Heart left ventricle (tissue), 13 donors: ENCODE data around the gene NSMCE1.

Source experiments
- POLR2A ChIP-seq, 2 donors: fragments of 450-650 bp; IDR thresholded peaks; one replicate each; pipeline ENCODE4 v1.6.1; 2017; ENCODE audit warnings: antibody characterized with exemption in 2 of 2, mild to moderate bottlenecking in 2 of 2, moderate library complexity in 2 of 2
- TF ChIP-seq, protein P1 (sequence below), 12 donors: fragments of 200-600 bp; sonication (generic) in 4 of 12; IDR thresholded peaks; one replicate each; pipeline versions ENCODE4 v1.5.0 to v1.8.0; 2018 to 2022; ENCODE audit warnings: antibody characterized with exemption in 12 of 12, mild to moderate bottlenecking in 5 of 12
- donor health status: ischemic (EF 13 %, LVEDD 7.1; RV severe dilation, severe dysfunction).
- donor health status: DM: no; HTN: yes; CAD: no.
- donor health status: DM: no; HTN: no; CAD: no.
- donor health status: ischemic (EF 25% LVEDD 6.9; RV normal size, moderate dysfunction).
- donor health status: ischemic (EF 25% LVEDD 5.7; RV mildly dilated, moderate dysfunction).
- donor health status: ischemic (EF 35%, LVEDD 5.7; RV mildly dilated, moderate dysfunction).
- donor health status: nonischemic (EF 11% LVEDD 7.7; RV severe dilation, severe dysfunction).
- donor health status: DM: yes; HTN: yes; CAD: no.
- donor health status: PGD.
- donor health status: ischemic (EF 29% LVEDD 5.4; RV normal size, mild dysfunction).
- donor health status: nonischemic (EF 23%, LVEDD 6.1; RV moderate dilation, normal function).

GRCh38 chr16:27312580-27313421 is 44.2 kb upstream of the NSMCE1 start:
- TF ChIP-seq, protein P1, sequence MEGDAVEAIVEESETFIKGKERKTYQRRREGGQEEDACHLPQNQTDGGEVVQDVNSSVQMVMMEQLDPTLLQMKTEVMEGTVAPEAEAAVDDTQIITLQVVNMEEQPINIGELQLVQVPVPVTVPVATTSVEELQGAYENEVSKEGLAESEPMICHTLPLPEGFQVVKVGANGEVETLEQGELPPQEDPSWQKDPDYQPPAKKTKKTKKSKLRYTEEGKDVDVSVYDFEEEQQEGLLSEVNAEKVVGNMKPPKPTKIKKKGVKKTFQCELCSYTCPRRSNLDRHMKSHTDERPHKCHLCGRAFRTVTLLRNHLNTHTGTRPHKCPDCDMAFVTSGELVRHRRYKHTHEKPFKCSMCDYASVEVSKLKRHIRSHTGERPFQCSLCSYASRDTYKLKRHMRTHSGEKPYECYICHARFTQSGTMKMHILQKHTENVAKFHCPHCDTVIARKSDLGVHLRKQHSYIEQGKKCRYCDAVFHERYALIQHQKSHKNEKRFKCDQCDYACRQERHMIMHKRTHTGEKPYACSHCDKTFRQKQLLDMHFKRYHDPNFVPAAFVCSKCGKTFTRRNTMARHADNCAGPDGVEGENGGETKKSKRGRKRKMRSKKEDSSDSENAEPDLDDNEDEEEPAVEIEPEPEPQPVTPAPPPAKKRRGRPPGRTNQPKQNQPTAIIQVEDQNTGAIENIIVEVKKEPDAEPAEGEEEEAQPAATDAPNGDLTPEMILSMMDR (IDR thresholded peaks at IDR 0.05): no peak
- no peak for TF ChIP-seq POLR2A (IDR thresholded peaks at IDR 0.05)
